Right cardiac atrium (tissue), 5 donors: Measurements from ENCODE around the gene EGLN2. TPM values are rescaled to one million over a fixed set of nuclear protein-coding genes. Genes with fewer than 3 reads are reported as not detected.
A peak's percentile ranks its signal among the peaks of the same experiment; 100 is the strongest.

Source experiments
- ATAC-seq, 2 donors: fragments of 200-7000 bp; cut with Tn5 transposase; one replicate each; pipeline versions ENCODE4 v1.8.0 to v1.9.1; 2020; ENCODE audit warnings: moderate library complexity in 2 of 2, mild to moderate bottlenecking in 1 of 2
- DNase-seq, 3 donors: peaks; one replicate each; pipeline ENCODE4 v3.0.0-alpha.2; 2020
- H3K27ac ChIP-seq: one replicate; pipeline ENCODE4 v1.5.1; 2013; ENCODE audit warnings: mild to moderate bottlenecking, low read length, control low read depth, moderate library complexity
- H3K27me3 ChIP-seq: one replicate; pipeline ENCODE4 v1.6.1; 2013; ENCODE audit not compliant: control insufficient read depth, insufficient read depth
- H3K4me1 ChIP-seq: one replicate; pipeline ENCODE4 v1.6.1; 2013; ENCODE audit warnings: low read length; ENCODE audit not compliant: control insufficient read depth, insufficient read depth
- H3K4me3 ChIP-seq: one replicate; pipeline ENCODE4 v1.5.1; 2013; ENCODE audit warnings: low read length, control low read depth
- H3K9me3 ChIP-seq: one replicate; pipeline ENCODE4 v1.6.1; 2013; ENCODE audit warnings: low read length; ENCODE audit not compliant: control insufficient read depth
- WGBS: extraction: QIAGEN DNeasy Blood & Tissue Kit; methylation state at CpG from one replicate; pipeline ENCODE4 v1.1.7; 2013; 5-methylcytosine and 5-hydroxymethylcytosine counted together
- intact Hi-C, 4 donors: fragments of 100-400 bp; cut with DNase I; formaldehyde crosslinking; loops; one replicate each; pipeline versions ENCODE4 v1.11.0 to v1.14.0; 2022 to 2023
- polyA plus RNA-seq: library from polyadenylated mRNA; stranded (reverse); fragments of 200-250 nt; gene quantifications from one replicate; pipeline ENCODE4 v1.2.3, GENCODE V29; 2013
- total RNA-seq, 4 donors: library from RNA; stranded (reverse); fragmentation: NEBNext Ultra II Directional; extraction: Animal tissue kit (Norgen Biotek cat#: 25700); gene quantifications; one replicate each; pipeline ENCODE4 v1.2.1, GENCODE V29; 2021
- donor health status: healthy with polysubstance abuse.
- donor health status: DM: no; HTN: yes; CAD: no.
- donor health status: DM: no; HTN: no; CAD: no.
- donor health status: DM: no; HTN: yes; CAD: no; lungs with severe emphysema.
- donor health status: DM: yes; HTN: yes; CAD: no.

EGLN2 gene
- total and polyA plus RNA-seq, 5 donors, result 52.3 to 75.2 (median 56.1) TPM

- 66% methylated on average over 7 of the region's 7 CpGs for WGBS
- Histone ChIP-seq H3K4me1 (no peaks in the 10 kb centered on the region), H3K4me3 (no peak overlapping the region), H3K9me3 (no peaks in the 10 kb centered on the region), H3K27ac (peak overlapping the region; percentile 28), H3K27me3 (no peaks in the 10 kb centered on the region)
- DNase-seq (peak in 1 of 3 donors; percentile 59), ATAC-seq (peak; percentile 71 to 82)
- intact Hi-C loops, result no loop called here
Measured at GRCh38 chr19:40791349-40791748, 7.6 kb upstream of the EGLN2 start.

GRCh38 chr19:40791996-40792395, 7.0 kb upstream of the EGLN2 start:
- DNase-seq (peak in 1 of 3 donors; percentile 28), ATAC-seq (no peak)
- Histone ChIP-seq H3K27me3 (no peaks in the 10 kb centered on the region), H3K4me1 (no peaks in the 10 kb centered on the region), H3K4me3 (no peak overlapping the region), H3K9me3 (no peaks in the 10 kb centered on the region), H3K27ac (no peak overlapping the region)
- intact Hi-C loops, result no loop called here
- WGBS, result 75% methylated on average over 3 of the region's 3 CpGs

DNA sequence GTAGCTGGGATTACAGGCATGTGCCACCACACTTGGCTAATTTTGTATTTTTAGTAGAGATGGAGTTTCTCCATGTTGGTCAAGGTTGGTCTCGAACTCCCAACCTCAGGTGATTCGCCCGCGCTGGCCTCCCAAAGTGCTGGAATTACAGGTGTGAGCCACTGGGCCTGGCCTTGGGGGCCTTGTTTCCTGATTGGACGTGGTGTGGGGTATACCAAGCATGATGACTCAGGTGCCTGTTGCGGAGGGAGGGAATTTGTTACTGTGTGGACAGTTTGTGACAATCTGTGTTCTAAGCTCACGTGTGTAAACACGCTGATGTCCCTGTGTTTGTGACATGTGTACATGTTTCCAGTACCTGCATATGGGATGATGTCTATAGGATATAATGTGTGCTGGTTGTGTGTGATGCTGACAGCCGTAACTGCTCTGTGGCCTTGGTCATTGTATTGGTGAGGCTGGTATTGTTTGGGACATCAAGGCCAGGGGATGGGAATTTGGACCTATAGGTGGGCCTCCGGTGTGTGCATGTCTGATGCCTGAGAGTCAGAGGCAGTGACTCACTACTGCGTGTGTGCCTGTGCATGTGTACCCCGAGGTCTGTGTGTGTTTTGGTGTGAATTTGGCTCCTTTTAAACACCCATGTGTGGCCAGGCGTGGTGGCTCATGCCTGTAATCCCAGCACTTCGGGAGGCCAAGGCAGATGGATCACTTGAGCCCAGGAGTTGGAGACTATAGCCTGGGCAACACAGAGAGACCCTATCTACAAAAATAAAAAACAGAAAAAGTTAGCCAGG, 1.6 kb upstream of the EGLN2 start:
- Histone ChIP-seq H3K4me3 (no peak overlapping the region), H3K9me3 (no peaks in the 10 kb centered on the region), H3K27ac (peak overlapping the region; percentile 85), H3K27me3 (no peaks in the 10 kb centered on the region), H3K4me1 (peaks cover 17% of the 10 kb centered on the region)
- no peak for ATAC-seq
- peak in 1 of 3 donors; percentile 52 for DNase-seq
- intact Hi-C loops, result no loop called here
- WGBS, result 95% methylated on average over 14 of the region's 14 CpGs

DNA sequence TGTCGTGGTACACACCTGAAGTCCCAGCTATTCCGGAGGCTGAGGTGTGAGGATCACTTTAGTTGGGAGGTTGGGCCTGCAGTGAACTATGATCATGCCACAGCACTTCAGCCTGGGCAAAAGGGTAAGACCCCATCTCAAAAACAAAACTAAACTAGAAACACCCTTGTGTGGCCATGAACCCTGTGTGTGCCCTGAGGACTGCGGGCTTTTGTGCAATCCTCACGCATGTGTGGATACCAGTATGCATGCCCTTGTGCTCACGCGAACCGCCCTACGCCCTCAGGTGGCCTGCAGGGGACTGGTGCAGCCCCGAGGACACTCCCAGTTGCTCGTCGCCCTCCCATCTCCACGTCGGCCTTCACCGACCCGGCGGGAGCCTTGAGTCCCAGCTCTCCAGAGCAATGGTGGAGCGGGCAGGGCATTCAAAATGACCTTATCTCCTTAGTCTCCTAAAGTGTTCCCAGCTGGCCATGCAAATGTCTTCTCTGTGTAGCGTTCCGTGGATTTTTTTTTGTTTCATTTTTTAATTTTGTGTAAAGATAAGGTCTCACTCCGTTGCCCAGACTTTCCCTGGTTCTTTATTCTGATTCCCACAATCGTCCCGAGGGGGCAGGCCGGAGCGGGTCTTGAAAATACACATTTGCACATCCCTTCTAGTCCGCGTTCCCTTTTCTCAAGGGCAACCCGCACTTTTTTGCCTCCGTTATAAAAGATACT, 868 bp upstream of the EGLN2 start:
- peaks cover 23% of the 10 kb centered on the region for H3K4me1 ChIP-seq
- intact Hi-C loops, result no loop called here
- H3K4me3 ChIP-seq, result peak overlapping the region; percentile 89
- H3K27ac ChIP-seq, result peak overlapping the region; percentile 85
- DNase-seq, result peak; percentile 69 to 89 (median 88)
- 10% methylated on average over 28 of the region's 28 CpGs for WGBS
- no peaks in the 10 kb centered on the region for H3K27me3 ChIP-seq
- H3K9me3 ChIP-seq, result no peaks in the 10 kb centered on the region
- ATAC-seq, result peak; percentile 29 to 34

DNA sequence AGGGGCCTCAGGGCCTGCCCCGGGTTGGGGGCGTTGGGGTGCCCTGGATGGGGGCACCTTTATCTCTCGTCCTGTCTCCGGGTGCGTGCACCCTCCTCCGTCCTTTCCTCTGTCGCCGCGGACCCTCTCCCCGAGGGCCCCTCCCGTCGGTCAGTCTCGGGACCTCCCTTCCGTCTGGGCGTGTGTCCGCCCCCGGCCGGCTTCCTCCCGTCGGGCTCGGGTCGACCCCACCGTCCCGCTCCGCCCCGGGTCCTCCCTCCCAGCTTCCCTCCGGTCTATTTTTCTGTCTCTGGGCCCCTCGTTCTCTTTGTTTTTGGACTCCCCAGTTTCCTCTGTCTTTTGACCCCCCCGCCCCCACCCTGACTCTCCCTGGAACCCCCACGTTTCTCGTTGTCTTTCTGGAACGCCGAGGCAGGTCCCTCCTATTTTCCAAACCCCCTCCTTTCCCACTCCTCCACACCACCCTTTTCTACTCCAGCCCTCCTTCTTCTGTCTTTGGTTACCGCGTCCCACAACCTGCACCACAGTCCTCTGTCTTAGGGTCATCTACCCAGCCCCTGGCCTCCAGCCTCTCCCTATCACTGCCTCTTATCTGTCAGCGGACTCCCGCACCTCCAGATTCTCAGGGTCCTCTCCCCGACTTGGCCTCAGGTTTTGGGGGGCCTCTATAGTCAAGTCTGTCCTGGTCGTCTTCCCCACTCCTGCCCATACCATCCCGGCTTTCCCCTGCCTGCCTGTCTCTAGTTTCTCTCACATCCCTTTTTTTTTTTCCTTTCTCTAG, 757 bp downstream of the EGLN2 start:
- intact Hi-C loops, result loop anchor here in 2 of 4 donors (5.0 kb wide), 2 partner anchors 47 to 137 kb away; partner anchors contain the start of genes ACTMAP (in 1 of the 2) and SNRPA (in 1 of the 2)
- peak; percentile 8 to 46 for ATAC-seq

GRCh38 chr19:40800339-40800996, 1.5 kb downstream of the EGLN2 start:
- ATAC-seq (no peak), DNase-seq (peak in 2 of 3 donors; percentile 23 to 57)
- Histone ChIP-seq H3K4me1 (peaks cover 47% of the 10 kb centered on the region), H3K27me3 (no peaks in the 10 kb centered on the region), H3K4me3 (peak overlapping the region; percentile 89), H3K9me3 (no peaks in the 10 kb centered on the region), H3K27ac (peak overlapping the region; percentile 63)
- intact Hi-C loops, result loop anchor here in 2 of 4 donors (5.0 kb wide), 2 partner anchors 48 to 138 kb away; partner anchors contain the start of genes ACTMAP (in 1 of the 2) and SNRPA (in 1 of the 2)
- 55% methylated on average over 27 of the region's 27 CpGs for WGBS

More for the DNA sequence above, 757 bp downstream of the EGLN2 start:
- H3K27me3 ChIP-seq, result no peaks in the 10 kb centered on the region
- peak overlapping the region; percentile 89 for H3K4me3 ChIP-seq
- DNase-seq, result peak; percentile 78 to 90 (median 89)
- peak overlapping the region; percentile 63 for H3K27ac ChIP-seq
- H3K4me1 ChIP-seq, result peaks cover 40% of the 10 kb centered on the region
- H3K9me3 ChIP-seq, result no peaks in the 10 kb centered on the region
- WGBS, result 1% methylated on average over 40 of the region's 40 CpGs

GRCh38 chr19:40800997-40801377, 2.0 kb downstream of the EGLN2 start:
- no peaks in the 10 kb centered on the region for H3K9me3 ChIP-seq
- 75% methylated on average over 27 of the region's 27 CpGs for WGBS
- DNase-seq (peak in 1 of 3 donors; percentile 69), ATAC-seq (no peak)
- no peak overlapping the region for H3K27ac ChIP-seq
- intact Hi-C loops, result loop anchor here in 2 of 4 donors (5.0 kb wide), 2 partner anchors 49 to 139 kb away; partner anchors contain the start of genes ACTMAP (in 1 of the 2) and SNRPA (in 1 of the 2)
- no peak overlapping the region for H3K4me3 ChIP-seq
- H3K27me3 ChIP-seq, result no peaks in the 10 kb centered on the region
- H3K4me1 ChIP-seq, result peaks cover 51% of the 10 kb centered on the region

- ATAC-seq (no peak), DNase-seq (peak in 1 of 3 donors; percentile 47)
- WGBS, result 19% methylated on average over 13 of the region's 13 CpGs
- H3K9me3 ChIP-seq, result no peaks in the 10 kb centered on the region
- H3K27me3 ChIP-seq, result no peaks in the 10 kb centered on the region
- peak overlapping the region; percentile 83 for H3K27ac ChIP-seq
- peak overlapping the region; percentile 21 for H3K4me3 ChIP-seq
- intact Hi-C loops, result loop anchor here in 2 of 4 donors (5.0 kb wide), 2 partner anchors 49 to 139 kb away; partner anchors contain the start of genes ACTMAP (in 1 of the 2) and SNRPA (in 1 of the 2)
- H3K4me1 ChIP-seq, result peaks cover 57% of the 10 kb centered on the region
Measured at GRCh38 chr19:40801426-40802299, 2.7 kb downstream of the EGLN2 start.
